RWPE1 (cell line): ENCODE measurements around the gene FOXL1.

Experiments
- CTCF ChIA-PET: fragments of 350-600 bp; sonication (Branson Sonifier 250); formaldehyde crosslinking; extraction: SDS; loops from one replicate; lab custom pipeline; 2021; lab: Yijun Ruan, JAX
- POLR2A ChIA-PET: fragments of 400-600 bp; formaldehyde crosslinking; extraction: SDS; loops from one replicate; lab custom pipeline; 2020; ENCODE audit warnings: antibody characterized with exemption; ENCODE audit not compliant: low non-redundant PET; lab: Yijun Ruan, JAX
- DNase-seq: peaks from one replicate; pipeline ENCODE4 v3.0.0; 2012; ENCODE audit warnings: low spot score
- H3K27ac ChIP-seq: fragments of 450-650 bp; 2 replicates; pipeline ENCODE4 v1.5.1; 2017
- TF ChIP-seq, protein P1 (sequence below): fragments of 450-650 bp; conservative IDR thresholded peaks from 2 replicates; pipeline ENCODE4 v1.5.1; 2017; ENCODE audit warnings: low read depth, mild to moderate bottlenecking

The FOXL1 gene

DNA sequence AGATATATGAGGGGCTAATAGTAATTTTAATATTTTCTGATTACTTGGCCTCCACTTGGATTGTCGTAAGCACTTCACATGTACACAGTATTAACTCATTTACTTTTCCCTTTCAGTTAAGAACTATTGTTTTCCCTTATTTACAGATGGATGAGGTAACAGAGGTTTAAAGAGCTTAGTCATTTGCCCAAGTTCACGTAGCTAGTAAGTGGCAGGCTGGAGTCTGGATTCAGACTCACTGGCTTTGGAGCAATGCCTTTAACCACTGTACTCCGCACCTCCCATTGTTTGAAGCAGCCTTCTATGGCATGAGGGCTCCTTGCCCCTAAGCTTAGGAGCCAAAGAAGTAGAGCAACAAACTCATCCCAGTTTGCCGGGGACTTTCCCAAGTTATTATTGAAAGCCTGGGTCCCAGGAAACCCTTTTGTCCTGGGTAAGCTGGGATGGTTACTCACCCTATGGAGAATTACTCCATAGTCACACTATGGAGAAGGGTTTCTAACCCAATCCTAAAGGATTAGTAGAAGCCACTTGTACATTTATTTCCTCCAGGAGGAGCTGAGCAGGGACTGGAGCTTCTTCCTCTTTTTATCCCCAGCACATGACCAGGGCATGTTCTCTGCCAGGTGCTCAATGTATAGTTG, 12.3 kb downstream of the FOXL1 start:
- TF ChIP-seq, protein P1, sequence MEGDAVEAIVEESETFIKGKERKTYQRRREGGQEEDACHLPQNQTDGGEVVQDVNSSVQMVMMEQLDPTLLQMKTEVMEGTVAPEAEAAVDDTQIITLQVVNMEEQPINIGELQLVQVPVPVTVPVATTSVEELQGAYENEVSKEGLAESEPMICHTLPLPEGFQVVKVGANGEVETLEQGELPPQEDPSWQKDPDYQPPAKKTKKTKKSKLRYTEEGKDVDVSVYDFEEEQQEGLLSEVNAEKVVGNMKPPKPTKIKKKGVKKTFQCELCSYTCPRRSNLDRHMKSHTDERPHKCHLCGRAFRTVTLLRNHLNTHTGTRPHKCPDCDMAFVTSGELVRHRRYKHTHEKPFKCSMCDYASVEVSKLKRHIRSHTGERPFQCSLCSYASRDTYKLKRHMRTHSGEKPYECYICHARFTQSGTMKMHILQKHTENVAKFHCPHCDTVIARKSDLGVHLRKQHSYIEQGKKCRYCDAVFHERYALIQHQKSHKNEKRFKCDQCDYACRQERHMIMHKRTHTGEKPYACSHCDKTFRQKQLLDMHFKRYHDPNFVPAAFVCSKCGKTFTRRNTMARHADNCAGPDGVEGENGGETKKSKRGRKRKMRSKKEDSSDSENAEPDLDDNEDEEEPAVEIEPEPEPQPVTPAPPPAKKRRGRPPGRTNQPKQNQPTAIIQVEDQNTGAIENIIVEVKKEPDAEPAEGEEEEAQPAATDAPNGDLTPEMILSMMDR: no peak
- no peak for DNase-seq
- ChIA-PET POLR2A (no interaction called here), CTCF (interaction anchor here (0.6 to 1.1 kb wide), 2 partner anchors 11 to 24 kb away, joined by 3 to 5 read pairs; no protein-coding TSS in a partner anchor)
- H3K27ac ChIP-seq: no peak overlapping the region

DNA sequence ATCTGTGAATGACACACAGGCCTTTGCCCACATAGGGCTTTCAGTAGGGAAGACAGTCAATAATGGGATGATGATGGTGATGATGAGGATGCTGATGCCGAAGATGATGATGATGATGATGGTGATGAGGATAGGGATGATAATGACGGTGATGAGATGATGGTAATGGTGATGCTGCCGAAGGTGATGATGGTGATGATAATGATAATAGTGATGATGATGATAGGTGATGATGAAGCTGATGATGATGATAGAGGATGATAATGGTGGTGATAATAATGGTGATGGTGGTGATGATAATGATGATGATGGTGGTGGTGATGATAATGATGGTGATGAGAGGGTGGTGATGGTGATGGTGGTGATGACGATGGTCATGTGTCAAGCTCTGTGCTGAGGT, 12.9 kb downstream of the FOXL1 start:
- ChIA-PET POLR2A (no interaction called here), CTCF (interaction anchor here (1.1 kb wide), 1 partner anchor 12 kb away, joined by 5 read pairs; no protein-coding TSS in a partner anchor)
- H3K27ac ChIP-seq: no peak overlapping the region
- no peak for DNase-seq
- TF ChIP-seq, protein P1: no peak

DNA sequence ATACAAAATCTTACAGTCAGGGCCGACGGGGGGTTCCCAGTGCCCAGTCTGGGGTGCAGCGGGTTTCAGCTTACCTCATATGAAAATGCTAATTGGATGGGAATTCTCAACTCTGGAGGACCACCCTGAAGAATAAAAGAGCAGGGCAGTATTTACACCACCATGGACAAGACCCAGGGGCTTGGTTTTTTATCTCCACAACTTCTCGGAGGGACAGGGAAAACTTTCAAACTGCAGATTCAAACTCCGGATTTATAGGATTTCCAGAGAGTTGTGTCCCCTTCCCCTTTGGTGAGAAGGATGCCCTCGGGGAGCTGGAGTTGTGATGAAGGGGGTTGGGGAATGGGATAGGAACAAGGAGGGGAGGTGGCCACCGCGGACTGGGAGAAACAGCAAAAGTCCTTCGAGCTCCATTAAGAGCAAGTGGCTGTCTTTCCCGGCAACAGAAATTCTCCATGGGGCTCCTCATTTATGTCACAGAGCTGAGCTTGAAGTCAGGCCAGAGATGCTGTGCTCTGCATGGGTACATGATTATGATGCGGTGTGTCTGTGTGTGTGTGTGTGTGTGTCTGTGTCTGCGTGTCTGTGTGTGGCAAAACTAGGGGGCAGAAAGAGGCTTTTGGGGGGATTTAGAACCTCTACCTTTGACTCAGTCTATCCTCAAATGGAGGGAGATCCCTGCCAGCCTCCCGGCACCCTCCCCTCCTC, 15.7 kb downstream of the FOXL1 start:
- no peak overlapping the region for H3K27ac ChIP-seq
- ChIA-PET POLR2A (no interaction called here), CTCF (interaction anchor here (0.6 to 1.0 kb wide), 3 partner anchors 177 to 423 kb away, joined by 3 to 4 read pairs (median 3); no protein-coding TSS in a partner anchor)
- TF ChIP-seq, protein P1: no peak
- no peak for DNase-seq

DNA sequence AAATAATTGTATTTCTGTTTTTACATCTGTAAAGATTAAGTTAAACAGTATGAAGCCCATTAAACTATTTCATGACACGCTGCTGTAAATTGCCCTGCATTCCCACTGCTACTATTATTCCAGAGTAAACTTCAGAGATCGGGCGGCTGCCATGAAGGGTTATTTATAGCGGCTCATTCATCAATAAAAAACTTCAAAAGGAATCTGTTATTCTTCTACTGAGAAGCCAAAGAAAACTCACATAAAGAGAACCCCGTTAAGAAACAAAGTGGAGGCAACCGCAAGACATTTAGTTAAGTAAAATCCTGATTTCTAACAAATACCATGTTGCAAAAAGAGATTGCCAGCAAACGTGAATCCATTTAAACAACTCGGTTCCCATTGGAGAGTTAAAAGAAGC, 16.4 kb downstream of the FOXL1 start:
- ChIA-PET POLR2A (no interaction called here), CTCF (interaction anchor here (0.6 kb wide), 1 partner anchor 313 kb away, joined by 3 read pairs; no protein-coding TSS in a partner anchor)
- TF ChIP-seq, protein P1: no peak
- DNase-seq: no peak
- H3K27ac ChIP-seq: no peak overlapping the region

DNA sequence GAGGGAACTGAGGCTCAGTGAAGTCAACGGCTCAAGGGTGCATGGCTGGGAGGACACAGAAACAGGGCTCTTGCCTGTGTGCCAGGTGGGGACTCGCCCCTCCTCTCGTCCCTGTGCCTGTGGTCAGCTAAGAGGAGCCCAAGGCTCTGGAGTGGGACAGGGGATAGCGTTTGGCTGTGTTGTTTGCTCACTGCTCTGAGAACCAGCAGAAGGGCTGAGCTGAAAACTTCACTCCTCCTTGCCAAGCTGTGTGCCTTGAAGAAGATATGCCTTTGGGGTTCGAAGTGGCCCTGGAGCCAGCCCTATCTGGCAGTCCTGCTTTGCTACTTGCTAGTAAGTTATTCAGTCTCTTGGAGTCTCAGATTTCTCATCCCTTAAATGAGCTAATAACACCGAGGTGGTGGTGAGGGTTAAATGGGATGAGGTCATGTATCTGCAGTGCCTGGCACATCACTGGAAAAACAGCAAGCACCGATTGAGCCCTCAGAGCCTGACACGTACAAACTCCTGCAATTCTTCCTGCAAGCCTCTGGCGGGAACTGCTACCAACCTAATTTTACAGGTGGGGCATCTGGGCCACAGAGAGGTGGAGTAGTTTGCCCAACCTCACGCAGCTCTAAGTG, 17.7 kb downstream of the FOXL1 start:
- TF ChIP-seq, protein P1: no peak
- no peak for DNase-seq
- no peak overlapping the region for H3K27ac ChIP-seq
- POLR2A ChIA-PET: no interaction called here
- CTCF ChIA-PET: no interaction called here
